WTC11 (cell line): Measurements from ENCODE around the gene XKR7.

Experiments used
- CREB1 ChIP-seq: sonication (generic); formaldehyde crosslinking; IDR thresholded peaks from 2 replicates; pipeline ENCODE4 v1.8.0; 2023; ENCODE audit warnings: mild to moderate bottlenecking, missing genetic modification reagents
- ELF4 ChIP-seq: sonication (generic); formaldehyde crosslinking; IDR thresholded peaks from 2 replicates; pipeline ENCODE4 v1.8.1; 2022; ENCODE audit warnings: low read depth, mild to moderate bottlenecking, moderate library complexity, missing genetic modification reagents
- TF ChIP-seq, protein P1 (sequence below): fragments of 200-600 bp; IDR thresholded peaks from 2 replicates; pipeline ENCODE4 v1.8.0; 2022; ENCODE audit warnings: antibody characterized with exemption
- TF ChIP-seq, protein P2 (sequence below): sonication (generic); formaldehyde crosslinking; conservative IDR thresholded peaks from 2 replicates; pipeline ENCODE4 v1.8.1; 2022; ENCODE audit warnings: mild to moderate bottlenecking, missing genetic modification reagents

DNA sequence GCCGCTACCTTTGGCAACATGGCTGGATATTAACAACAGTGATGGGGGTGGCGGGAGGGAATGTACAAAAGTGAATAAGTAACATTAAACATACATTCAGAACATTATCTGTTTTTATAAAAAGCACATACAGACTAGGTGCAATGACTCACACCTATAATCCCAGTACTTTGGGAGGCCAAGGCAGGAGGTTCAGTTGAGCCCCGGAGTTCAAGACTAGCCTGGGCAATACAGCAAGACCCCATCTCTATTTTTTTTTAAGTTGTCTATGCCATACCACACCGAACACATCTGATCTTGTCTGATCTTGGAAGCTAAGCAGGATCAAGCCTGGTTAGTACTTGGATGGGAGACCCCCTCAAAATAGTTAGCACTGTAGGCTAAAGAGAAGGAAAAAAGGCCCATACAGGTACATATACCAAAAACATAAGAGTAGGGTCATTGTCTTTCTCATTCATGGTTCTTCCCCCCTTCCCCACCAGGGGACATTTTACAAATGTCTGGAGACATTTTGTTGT is 82.4 kb downstream of the XKR7 start:
- TF ChIP-seq CREB1 (CRISPR knock-in tag) (no peak), ELF4 (no peak)
- TF ChIP-seq, protein P1, sequence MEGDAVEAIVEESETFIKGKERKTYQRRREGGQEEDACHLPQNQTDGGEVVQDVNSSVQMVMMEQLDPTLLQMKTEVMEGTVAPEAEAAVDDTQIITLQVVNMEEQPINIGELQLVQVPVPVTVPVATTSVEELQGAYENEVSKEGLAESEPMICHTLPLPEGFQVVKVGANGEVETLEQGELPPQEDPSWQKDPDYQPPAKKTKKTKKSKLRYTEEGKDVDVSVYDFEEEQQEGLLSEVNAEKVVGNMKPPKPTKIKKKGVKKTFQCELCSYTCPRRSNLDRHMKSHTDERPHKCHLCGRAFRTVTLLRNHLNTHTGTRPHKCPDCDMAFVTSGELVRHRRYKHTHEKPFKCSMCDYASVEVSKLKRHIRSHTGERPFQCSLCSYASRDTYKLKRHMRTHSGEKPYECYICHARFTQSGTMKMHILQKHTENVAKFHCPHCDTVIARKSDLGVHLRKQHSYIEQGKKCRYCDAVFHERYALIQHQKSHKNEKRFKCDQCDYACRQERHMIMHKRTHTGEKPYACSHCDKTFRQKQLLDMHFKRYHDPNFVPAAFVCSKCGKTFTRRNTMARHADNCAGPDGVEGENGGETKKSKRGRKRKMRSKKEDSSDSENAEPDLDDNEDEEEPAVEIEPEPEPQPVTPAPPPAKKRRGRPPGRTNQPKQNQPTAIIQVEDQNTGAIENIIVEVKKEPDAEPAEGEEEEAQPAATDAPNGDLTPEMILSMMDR: no peak
- TF ChIP-seq, protein P2, sequence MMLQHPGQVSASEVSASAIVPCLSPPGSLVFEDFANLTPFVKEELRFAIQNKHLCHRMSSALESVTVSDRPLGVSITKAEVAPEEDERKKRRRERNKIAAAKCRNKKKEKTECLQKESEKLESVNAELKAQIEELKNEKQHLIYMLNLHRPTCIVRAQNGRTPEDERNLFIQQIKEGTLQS (CRISPR knock-in tag): no peak
